ENCODE results near the gene SLK.

SLK gene

GRCh38 chr10:104052431-104052830 is 85.5 kb downstream of the SLK start:
- no peak for TF ChIP-seq CTCF (IDR thresholded peaks at IDR 0.05; ENCODE audit: low read depth, low read length)
- no peak overlapping the region for H3K27ac ChIP-seq
- no peaks in the 10 kb centered on the region for H3K36me3 ChIP-seq
- H3K27me3 ChIP-seq (ENCODE audit: insufficient read depth, low read depth, severe bottlenecking) = no peaks in the 10 kb centered on the region
- no peaks in the 10 kb centered on the region for H3K9me3 ChIP-seq (ENCODE audit: severe bottlenecking)
- DNase-seq = no peak
- no peak overlapping the region for H3K4me3 ChIP-seq (ENCODE audit: low read depth, low read length)

GRCh38 chr10:104053201-104053600 is 86.3 kb downstream of the SLK start:
- Histone ChIP-seq H3K27ac (no peak overlapping the region), H3K27me3 (ENCODE audit: insufficient read depth, low read depth, severe bottlenecking) (no peaks in the 10 kb centered on the region), H3K9me3 (ENCODE audit: severe bottlenecking) (no peaks in the 10 kb centered on the region), H3K36me3 (no peaks in the 10 kb centered on the region), H3K4me3 (ENCODE audit: low read depth, low read length) (no peak overlapping the region)
- DNase-seq = no peak
- TF ChIP-seq CTCF (IDR thresholded peaks at IDR 0.05; ENCODE audit: low read depth, low read length) = no peak

GRCh38 chr10:104054430-104054829 is 87.5 kb downstream of the SLK start:
- H3K27me3 ChIP-seq (ENCODE audit: insufficient read depth, low read depth, severe bottlenecking) = no peaks in the 10 kb centered on the region
- H3K4me3 ChIP-seq (ENCODE audit: low read depth, low read length) = no peak overlapping the region
- no peak for TF ChIP-seq CTCF (IDR thresholded peaks at IDR 0.05; ENCODE audit: low read depth, low read length)
- no peaks in the 10 kb centered on the region for H3K9me3 ChIP-seq (ENCODE audit: severe bottlenecking)
- H3K27ac ChIP-seq = no peak overlapping the region
- H3K36me3 ChIP-seq = no peaks in the 10 kb centered on the region
- DNase-seq = no peak

DNA sequence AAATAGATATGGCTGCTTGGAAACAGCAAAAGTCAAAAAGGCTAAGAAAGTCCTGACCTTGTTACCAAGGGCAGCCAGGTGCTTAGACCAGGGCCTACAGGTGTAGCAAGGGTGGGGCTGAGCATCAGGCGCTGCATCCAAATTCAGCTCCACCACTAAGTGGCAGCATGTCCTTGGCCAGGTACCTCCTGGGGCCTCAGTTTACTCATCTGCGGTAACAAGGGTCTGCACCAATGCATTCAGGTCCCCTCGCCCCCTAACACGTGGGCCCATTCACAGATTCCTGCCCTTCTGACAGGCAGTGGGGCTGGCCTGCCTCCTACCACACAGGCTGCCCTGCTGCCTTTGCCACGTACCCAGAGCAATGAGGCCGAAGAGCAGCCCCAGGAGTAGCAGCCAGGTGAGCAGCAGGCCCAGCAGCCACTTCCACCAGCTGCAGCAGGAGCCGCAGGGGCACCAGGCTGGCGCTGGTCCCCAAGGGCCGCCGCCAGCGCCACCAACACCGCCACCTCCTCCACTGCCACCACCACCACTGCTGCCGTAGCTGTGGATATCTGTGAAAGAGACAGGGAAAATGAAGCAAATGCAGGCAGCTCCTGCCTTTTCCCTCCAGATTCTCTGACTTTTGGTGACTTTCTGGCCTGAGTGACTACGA is 89.8 kb downstream of the SLK start:
- Histone ChIP-seq H3K4me3 (ENCODE audit: low read depth, low read length) (no peak overlapping the region), H3K9me3 (ENCODE audit: severe bottlenecking) (no peaks in the 10 kb centered on the region), H3K27me3 (ENCODE audit: insufficient read depth, low read depth, severe bottlenecking) (no peaks in the 10 kb centered on the region), H3K27ac (no peak overlapping the region), H3K36me3 (no peaks in the 10 kb centered on the region)
- no peak for DNase-seq
- peak; percentile 33; the same call in 1 of the 2 replicates for TF ChIP-seq CTCF (IDR thresholded peaks at IDR 0.05; ENCODE audit: low read depth, low read length)

- no peak for TF ChIP-seq CTCF (IDR thresholded peaks at IDR 0.05; ENCODE audit: low read depth, low read length)
- peak; percentile 33 for DNase-seq
- Histone ChIP-seq H3K4me3 (ENCODE audit: low read depth, low read length) (no peak overlapping the region), H3K9me3 (ENCODE audit: severe bottlenecking) (no peaks in the 10 kb centered on the region), H3K36me3 (no peaks in the 10 kb centered on the region), H3K27ac (no peak overlapping the region), H3K27me3 (ENCODE audit: insufficient read depth, low read depth, severe bottlenecking) (no peaks in the 10 kb centered on the region)
These were observed 90.8 kb downstream of the SLK start for GRCh38 chr10:104057717-104058116.

GRCh38 chr10:104059364-104059763 is 92.4 kb downstream of the SLK start:
- no peak for DNase-seq
- Histone ChIP-seq H3K4me3 (ENCODE audit: low read depth, low read length) (no peak overlapping the region), H3K27me3 (ENCODE audit: insufficient read depth, low read depth, severe bottlenecking) (no peaks in the 10 kb centered on the region), H3K36me3 (no peaks in the 10 kb centered on the region), H3K9me3 (ENCODE audit: severe bottlenecking) (no peaks in the 10 kb centered on the region), H3K27ac (no peak overlapping the region)
- TF ChIP-seq CTCF (IDR thresholded peaks at IDR 0.05; ENCODE audit: low read depth, low read length) = no peak

Measured in WERI-Rb-1 (cell line).